IPS-NIHi7 (cell line): ENCODE data around the gene PAIP2.

Experiments
- DNase-seq: peaks from one replicate; pipeline ENCODE4 v3.0.0; 2012; ENCODE audit warnings: mixed read lengths; ENCODE audit errors: extremely low spot score

Gene PAIP2

GRCh38 chr5:139410121-139410992 is 68.7 kb downstream of the PAIP2 start:
- no peak for DNase-seq

- no peak for DNase-seq
These were observed 69.6 kb downstream of the PAIP2 start for GRCh38 chr5:139410993-139411828.

- no peak for DNase-seq
These were observed 71.5 kb downstream of the PAIP2 start for GRCh38 chr5:139413153-139413552.

- no peak for DNase-seq
These were observed 72.3 kb downstream of the PAIP2 start for GRCh38 chr5:139413963-139414362.

GRCh38 chr5:139414581-139415130 is 73.0 kb downstream of the PAIP2 start:
- no peak for DNase-seq

- DNase-seq, result no peak
These were observed 73.7 kb downstream of the PAIP2 start for GRCh38 chr5:139415221-139415861.

- no peak for DNase-seq
These were observed 74.2 kb downstream of the PAIP2 start for GRCh38 chr5:139415869-139416268.

GRCh38 chr5:139416651-139417050 is 75.0 kb downstream of the PAIP2 start:
- DNase-seq, result no peak

GRCh38 chr5:139417214-139417613 is 75.6 kb downstream of the PAIP2 start:
- no peak for DNase-seq

GRCh38 chr5:139418793-139419192 is 77.1 kb downstream of the PAIP2 start:
- no peak for DNase-seq
